Stimulated activated CD4-positive, alpha-beta T cell treated with anti-CD3 and anti-CD28 coated beads, Interleukin-4, amount 100 ng/mL, for 24 hours (primary cell): ENCODE measurements around the gene CISD2.
"Not testable (repeated sequence)": the region's sequence is repeated elsewhere in the genome, so short reads cannot be mapped to it uniquely, and the experiment has no call there.

Experiments used
- DNase-seq: peaks from one replicate; pipeline ENCODE4 v3.0.0-alpha.2; 2020

The CISD2 gene, protein sequence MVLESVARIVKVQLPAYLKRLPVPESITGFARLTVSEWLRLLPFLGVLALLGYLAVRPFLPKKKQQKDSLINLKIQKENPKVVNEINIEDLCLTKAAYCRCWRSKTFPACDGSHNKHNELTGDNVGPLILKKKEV

DNA sequence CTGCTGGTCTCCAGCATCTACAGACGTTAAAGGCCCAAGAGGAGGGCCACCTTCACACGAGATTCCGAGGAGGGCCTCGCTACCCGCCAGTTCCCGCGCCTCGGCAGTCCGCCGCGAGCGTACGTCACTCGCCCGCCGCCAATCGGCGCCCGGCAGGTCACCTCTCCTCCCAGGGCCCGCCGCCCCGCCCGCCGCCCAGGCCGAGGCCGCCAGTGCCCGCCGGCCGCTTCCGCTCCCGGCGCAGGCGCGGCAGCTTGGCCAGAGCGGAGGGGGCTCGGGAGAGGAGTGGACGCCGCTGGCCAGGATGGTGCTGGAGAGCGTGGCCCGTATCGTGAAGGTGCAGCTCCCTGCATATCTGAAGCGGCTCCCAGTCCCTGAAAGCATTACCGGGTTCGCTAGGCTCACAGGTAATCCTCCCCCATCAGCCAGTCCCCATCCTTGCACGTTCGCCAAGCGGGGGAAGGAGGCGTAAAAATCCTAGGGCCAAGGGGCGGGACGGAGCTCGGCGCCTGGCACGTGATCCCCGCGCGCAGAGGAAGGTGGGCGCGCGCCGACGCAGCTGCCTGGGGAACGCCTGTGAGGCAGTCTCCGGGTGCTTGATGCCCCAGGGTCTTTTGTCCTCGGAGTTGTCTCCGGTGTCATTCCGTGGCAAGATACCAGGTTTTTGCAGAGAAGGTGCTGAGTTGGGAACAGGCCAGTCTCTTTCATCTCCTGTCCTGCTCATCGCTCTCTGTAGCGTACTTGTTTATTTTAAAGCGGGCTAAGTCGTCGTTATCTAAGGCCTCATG is at the start of gene CISD2:
Gene CISD2, plus strand, starts transcription at position 212 of the 788 bp plus-strand sequence. Its CDS starts 93 bp downstream, at position 305.
- peak; percentile 91 for DNase-seq

DNA sequence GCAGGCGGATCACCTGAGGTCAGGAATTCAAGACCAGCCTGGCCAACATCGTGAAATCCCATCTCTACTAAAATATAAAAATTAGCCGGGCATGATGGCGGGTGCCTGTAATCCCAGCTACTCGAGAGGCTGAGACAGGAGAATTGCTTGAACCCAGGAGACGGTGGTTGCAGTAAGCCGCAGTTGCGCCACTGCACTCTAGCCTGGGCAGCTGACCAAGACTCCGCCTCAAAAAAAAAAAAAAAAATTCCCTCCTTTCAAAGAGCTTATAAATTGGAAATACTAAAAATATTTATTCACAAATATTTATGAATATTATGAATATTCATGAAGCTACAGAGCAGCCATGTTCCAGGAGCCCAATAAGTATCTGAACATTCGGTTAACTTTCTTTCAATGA is 49.7 kb upstream of the CISD2 start:
- DNase-seq, result not testable (repeated sequence)

GRCh38 chr4:102819588-102820365 is 49.0 kb upstream of the CISD2 start:
- no peak for DNase-seq

DNA sequence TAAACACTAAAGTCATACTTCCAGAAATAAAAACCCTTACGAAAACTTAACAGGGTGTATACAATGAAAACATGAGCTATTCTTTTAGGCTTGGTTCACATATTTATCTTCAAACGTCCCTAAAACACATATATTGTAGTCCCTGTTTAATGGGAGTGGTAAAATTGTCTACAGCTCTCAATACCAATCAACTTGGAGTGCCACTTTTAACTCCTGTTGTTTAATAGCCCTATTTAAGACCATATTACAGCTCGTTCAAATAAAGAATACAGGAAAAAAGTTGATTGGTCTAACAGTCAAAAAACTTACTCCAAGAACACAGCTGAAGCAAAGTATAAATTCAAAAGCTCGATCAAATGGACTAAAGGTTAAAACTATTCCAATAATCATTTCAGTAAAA is 45.3 kb upstream of the CISD2 start:
- DNase-seq, result no peak

DNA sequence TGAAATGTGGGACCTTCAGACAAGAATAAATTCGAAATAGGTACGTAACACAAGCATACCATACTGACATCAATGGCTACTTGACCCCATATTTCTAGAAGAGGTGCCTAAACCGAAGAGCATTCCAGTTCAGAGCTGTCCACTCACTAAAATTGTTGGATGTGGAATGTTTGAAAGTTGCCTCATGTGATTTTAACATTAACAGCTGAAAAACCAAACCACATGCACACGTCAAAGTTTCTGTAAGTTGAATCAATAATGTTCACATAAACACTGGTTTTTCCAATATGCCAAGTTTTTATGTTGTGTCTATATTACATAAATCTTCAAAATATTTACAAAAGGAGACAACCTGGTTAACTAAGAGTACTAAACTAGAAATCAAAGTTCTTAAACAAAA is 44.9 kb upstream of the CISD2 start:
- DNase-seq, result no peak

- DNase-seq, result no peak
Observed at GRCh38 chr4:102824398-102824797, 44.4 kb upstream of the CISD2 start.

GRCh38 chr4:102825261-102826091 is 43.3 kb upstream of the CISD2 start:
- DNase-seq, result peak; percentile 53

GRCh38 chr4:102826105-102826889 is 42.5 kb upstream of the CISD2 start:
- no peak for DNase-seq

DNA sequence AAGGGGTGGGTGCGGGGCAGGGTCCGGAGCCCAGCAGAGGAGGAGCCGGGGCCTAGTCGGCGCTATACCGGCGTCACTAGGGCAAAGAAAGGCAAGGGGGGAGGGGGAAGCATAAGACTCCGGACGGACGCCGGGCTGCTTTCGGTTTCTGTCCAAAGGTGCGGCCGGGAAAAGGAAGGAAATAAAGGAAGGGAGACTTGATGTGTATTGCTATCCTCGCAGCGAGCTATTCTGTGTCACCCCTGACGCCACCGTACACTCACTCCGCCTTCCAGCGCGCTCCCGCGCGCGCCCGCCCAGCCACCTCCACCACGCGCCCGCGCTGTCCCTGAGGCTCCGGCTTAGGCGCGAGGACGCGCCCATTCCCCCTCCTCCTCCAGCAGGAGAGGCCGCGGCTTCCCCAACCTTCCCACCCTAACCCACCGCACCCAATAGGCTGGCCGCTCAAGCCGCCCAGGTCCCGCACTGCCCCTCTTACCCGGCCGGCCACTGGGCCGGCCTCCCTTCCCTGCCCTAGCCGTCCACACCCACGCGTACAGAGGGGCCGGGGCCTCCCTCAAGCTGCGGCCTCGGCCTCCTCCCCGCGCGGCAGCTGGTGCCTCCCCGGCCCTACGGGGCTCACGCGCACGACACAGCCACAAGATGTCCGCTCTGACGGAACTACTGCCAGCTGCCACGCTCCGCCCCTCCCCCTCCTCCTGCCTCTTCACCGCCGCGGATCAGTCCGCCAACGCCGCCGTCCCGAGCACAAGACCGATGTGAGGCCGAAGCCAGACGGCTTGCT is 41.7 kb upstream of the CISD2 start, which contains the start of gene UBE2D3:
Gene UBE2D3, minus strand, starts transcription at position 662 of the 784 bp plus-strand sequence. CDS start 1,043 bp downstream, outside the sequence.
- DNase-seq, result peak; percentile 96

DNA sequence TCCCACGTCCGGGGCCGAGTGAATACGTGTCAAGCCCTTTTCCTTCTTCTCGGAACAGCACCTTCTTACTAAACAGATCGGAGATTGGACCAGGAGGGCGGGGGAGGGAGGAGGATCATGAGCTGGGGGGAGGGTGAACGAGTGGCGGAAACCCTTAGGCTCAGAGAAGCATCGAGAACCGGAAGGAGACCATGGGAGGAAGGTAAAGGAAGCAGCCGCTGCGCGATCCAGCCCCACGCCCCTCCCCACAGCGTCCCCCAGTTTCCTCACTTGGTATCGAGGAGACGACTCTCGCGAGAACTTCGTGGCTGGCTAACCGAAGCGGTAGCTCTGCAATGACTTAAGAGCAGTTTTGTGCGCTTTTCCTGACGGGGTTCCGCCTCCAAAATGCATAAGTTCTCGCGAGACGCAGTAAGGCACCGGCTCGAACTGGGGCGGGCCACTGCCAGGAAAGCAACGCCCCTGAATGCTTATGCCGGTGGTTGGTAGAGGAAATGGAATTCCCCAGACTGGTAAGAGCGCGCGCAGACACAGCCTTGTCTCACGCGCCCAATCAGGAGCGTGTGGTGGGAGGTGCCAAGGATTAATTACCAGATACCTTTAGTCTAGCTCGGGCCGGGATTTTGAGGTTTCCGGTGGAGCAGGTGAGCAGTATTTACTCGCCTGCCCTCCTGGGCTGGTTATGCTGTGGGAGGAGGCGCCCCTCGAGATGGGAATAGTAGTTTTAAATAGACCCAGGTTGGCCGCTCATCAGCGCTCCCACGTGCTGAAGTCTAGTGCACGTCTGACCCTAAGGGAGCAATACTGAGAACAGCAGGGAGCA is 40.9 kb upstream of the CISD2 start:
- DNase-seq, result peak; percentile 99

GRCh38 chr4:102828497-102828808 is 40.3 kb upstream of the CISD2 start:
- no peak for DNase-seq

- no peak for DNase-seq
Observed at GRCh38 chr4:102829803-102830202, 39.0 kb upstream of the CISD2 start.

- no peak for DNase-seq
Observed at GRCh38 chr4:102832105-102832504, 36.7 kb upstream of the CISD2 start.

DNA sequence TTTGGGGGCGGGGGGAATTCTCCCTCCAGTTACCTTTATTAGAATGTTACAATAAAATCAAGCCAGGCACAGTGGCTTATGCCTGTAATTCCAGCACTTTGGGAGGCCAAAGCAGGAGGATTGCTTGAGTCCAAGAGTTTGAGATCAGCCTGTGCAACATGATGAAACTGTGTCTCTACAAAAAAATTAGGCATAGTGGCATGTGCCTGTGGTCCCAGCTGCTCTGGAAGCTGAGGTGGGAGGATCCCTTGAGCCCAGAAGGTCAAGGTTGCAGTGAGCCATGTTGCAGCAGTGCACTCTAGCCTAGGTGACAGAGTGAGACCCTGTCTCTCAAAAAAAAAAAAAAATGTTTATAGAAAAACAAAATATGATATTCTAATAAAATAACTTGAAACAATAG is 36.1 kb upstream of the CISD2 start:
- no peak for DNase-seq

GRCh38 chr4:102836596-102836995 is 32.2 kb upstream of the CISD2 start:
- no peak for DNase-seq

- no peak for DNase-seq
Observed at GRCh38 chr4:102842367-102842766, 26.4 kb upstream of the CISD2 start.

DNA sequence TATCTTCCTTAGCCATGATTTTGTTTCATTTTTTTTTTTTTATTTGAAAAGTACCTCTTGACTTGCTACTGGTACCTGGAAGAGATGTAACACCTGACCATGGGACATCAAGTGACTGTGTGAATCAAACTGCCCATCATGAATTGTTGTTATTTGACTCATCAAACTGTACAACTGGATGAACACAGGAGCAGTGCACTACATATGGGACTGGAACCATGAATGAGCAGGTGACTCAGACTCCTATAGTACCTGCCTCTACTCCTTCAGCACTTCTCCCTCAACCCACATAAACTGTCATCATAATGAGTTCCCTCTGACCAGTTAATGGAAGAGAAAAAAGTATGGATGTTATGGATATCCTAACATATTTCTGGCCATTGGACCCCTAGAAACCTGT is 25.5 kb upstream of the CISD2 start:
- no peak for DNase-seq

GRCh38 chr4:102843938-102844337 is 24.9 kb upstream of the CISD2 start:
- no peak for DNase-seq

DNA sequence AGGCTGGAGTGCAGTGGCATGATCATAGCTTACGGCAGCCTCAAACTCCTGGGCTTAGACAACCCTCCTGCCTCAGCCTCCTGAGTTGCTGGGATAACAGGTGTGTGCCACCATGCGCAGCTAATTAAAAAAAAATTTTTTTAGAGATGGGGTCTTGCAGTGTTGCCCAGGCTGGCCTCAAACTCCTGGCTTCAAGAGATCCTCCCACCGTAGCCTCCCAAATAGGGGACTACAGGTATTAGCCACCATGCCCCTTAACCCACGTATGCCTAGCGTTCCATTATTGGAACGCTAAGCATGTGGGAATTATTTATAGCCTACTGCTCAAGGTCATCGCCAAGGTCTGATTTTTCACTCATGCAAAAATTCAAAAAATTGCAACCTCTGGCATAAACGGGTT is 21.1 kb upstream of the CISD2 start:
- no peak for DNase-seq

DNA sequence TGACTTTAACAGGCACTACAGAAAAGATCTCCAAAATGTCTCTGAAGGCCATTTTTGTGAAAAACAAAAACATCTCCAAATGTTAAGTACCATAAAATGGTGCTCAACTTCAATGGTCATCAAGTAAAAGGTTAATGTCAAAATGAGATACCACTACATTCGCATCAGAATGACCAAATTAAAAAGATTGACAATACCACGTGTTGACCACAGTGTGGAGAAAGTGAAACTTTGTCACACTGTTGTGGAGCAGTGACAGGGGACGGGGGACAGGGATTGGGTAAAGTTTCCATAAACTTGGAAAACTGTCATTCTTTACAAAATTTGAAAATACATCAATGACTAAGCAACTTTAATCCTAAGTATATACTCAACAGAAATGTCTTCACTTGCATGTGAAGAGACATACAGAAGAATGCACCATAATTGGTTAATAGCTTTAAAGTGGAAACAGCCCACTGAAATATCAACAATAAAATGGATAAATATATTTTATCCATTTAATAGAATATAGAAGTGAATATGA is 19.1 kb upstream of the CISD2 start:
- DNase-seq, result no peak
